Forelimb muscle (tissue), 1 donor: ENCODE data around the gene PLPPR1. TPM values are rescaled to one million over a fixed set of nuclear protein-coding genes. Genes with fewer than 3 reads are reported as not detected.
"Not testable (repeated sequence)": the region's sequence is repeated elsewhere in the genome, so short reads cannot be mapped to it uniquely, and the experiment has no call there.

Source experiments
- DNase-seq: peaks from one replicate; pipeline ENCODE4 v3.0.0-alpha.2; 2013; ENCODE audit warnings: low read depth
- polyA plus RNA-seq: library from polyadenylated mRNA; unstranded; fragments of 120-200 nt; gene quantifications from one replicate; pipeline ENCODE4 v1.2.1, GENCODE V29; 2013; ENCODE audit not compliant: insufficient read length

PLPPR1 gene
- polyA plus RNA-seq, 1 donor = 3.6 TPM

DNA sequence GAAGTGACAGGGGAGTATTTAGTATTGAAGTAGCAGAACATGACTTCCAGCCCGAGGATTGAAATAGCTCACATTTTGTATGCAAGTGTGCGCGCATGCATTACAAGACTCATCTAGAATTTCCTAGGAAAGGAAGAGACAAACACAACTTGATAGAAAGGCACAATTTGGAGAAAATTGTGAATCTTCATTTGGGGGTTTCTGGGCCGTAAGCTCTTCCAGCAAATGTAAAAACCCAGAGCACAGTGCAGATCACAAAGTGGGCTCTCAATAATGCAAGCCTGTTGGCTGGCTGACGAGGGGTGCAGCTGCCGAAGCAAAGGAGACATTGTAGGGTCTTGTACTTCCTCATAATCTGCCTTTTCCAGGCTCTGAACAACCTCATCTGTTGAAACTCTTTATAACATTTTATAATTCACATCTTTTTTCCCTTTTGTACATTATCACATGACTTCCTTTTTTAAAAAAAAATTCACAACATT, 247.3 kb downstream of the PLPPR1 start:
- DNase-seq = no peak

DNA sequence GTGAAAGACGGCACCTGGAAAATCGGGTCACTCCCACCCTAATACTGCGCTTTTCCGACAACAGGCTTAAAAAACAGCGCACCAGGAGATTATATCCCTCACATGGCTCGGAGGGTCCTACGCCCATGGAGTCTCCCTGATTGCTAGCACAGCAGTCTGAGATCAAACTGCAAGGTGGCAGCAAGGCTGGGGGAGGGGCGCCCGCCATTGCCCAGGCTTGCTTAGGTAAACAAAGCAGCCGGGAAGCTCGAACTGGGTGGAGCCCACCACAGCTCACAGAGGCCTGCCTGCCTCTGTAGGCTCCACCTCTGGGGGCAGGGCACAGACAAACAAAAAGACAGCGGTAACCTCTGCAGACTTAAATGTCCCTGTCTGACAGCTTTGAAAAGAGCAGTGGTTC, 262.5 kb downstream of the PLPPR1 start:
- DNase-seq = not testable (repeated sequence)

DNA sequence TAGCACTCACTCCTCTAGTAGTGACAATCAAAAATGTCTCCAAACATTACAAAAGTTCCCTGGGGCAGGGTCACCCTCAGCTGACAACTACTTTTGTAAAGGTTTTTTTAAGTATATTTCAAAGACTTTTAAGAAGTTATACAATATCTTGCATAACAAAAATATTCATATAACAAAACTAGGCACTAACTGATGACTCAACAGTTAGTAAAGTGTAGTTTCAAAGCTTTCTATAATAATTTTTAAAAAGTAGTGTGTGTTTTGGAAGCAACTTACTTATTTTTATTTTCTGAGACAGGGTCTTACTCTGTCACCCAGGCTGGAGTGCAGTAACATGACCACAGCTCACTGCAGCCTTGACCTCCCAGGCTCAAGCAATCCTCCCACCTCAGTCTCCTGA, 271.4 kb downstream of the PLPPR1 start:
- DNase-seq = no peak

DNA sequence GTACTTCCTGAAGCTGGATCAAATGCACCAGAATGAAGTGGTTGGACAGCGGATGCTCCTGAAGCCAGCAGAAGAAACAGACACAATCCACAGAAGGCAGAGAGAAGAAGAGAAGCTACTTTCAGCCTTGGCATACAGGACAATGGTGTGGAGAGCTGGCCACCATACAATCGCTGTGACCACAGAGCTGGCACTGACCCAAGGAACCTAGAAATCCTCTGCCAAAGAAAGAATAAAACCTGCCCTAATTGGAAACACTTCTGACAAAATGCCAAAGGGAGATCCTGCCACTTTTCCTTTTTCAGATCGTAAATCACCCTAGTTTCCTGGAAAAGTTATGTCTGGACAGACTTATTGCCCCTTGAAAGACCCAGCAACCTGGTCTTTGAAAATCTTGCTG, 278.5 kb downstream of the PLPPR1 start:
- no peak for DNase-seq

DNA sequence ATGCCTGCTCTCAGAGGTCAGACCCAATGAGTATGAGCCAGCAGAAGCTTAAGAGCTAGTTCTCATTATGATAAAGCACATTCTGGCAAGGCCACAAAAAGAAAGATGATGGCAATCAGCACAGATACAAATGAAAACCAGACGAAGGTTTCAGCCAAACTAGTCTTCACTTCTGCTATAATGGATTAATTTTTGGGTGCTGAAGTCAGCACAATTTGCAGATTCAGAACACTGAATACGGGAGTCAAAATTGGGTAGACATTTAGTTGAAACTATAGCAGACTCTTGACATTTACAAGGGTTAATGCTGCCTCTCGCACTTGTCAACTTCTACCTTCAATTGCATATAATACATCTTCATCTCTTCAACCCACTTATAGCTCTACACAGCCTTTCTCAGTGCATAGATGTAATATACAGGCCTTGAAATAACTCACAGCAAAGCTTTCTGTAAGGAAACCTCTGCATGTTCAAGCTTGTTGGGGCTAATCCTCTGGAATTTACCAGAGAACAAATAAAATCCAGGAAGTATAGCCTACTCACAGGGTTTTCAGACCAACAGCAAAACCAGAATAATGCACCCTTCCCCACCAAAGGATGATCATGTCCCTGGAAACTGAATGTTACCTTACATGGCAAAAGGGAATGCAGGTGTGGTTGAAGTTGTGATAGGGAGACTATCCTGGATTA, 279.1 kb downstream of the PLPPR1 start:
- no peak for DNase-seq

DNA sequence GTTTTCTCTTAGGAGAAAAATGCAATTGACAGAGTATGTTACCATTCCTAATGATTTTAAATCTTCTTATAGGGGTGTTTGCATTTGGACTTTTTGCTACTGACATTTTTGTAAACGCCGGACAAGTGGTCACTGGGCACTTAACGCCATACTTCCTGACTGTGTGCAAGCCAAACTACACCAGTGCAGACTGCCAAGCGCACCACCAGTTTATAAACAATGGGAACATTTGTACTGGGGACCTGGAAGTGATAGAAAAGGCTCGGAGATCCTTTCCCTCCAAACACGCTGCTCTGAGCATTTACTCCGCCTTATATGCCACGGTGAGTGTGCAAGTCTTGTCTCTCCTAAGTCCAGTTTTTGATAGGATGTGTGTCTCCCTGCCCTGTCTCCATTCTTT, 280.6 kb downstream of the PLPPR1 start:
- DNase-seq = no peak

DNA sequence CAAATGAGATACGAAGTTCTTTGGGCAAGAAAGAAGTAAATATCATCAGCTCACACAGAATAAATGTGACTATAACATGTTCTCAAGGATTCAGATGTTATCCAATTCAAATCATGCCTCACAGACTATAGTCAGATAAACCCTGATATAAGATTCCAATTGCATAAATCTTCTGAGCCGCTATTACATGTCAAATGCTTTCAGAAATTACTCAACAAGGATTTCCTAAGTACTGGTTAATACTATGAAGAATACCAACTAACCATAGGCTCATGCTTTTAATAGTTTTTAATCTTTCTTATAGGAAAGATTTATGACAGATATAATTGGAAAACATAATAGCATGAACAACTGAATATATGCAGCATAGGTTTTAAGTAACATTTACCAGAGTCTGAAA, 282.7 kb downstream of the PLPPR1 start:
- DNase-seq = no peak

DNA sequence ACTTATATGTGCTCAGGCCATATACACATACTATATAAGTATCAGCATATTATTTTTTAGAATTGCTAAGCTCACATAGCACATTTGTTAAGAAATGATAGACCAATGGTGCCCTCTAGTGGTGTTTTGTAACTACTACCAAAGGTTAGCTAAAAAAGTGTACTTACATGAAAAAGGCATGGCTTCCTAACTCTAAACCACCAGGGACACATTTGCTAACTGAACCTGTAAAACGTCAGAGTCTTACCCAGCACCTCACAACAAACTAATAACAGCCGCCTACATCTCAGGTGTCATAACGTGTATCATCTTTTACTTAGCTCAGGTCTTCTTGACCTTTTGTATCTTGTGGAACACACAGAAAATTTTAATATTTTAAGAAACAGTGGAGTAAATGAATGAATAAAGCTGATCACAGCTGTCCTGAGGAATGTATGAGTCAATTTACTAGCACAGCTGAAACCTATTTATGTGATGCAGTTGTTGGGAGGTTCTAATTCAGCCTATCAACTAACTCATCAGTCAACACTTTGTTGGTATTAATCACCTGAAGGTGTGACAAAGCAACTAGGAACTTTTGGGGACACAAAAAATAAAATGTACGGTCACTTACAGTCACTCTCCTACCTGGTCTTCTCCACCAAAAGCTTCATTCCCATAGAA, 283.4 kb downstream of the PLPPR1 start:
- peak; percentile 62 for DNase-seq

DNA sequence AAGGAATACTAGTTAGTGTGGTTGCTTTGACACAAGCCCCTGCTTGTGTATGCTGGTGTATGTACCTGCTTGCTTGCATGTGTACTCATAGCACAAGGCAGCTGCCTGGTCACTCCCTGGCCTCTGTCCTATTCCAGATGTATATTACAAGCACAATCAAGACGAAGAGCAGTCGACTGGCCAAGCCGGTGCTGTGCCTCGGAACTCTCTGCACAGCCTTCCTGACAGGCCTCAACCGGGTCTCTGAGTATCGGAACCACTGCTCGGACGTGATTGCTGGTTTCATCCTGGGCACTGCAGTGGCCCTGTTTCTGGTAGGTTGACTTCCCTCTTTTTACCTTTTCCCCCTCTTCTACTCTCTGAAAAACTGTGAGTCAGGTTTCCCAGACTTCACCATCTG, 284.1 kb downstream of the PLPPR1 start:
- DNase-seq = no peak

DNA sequence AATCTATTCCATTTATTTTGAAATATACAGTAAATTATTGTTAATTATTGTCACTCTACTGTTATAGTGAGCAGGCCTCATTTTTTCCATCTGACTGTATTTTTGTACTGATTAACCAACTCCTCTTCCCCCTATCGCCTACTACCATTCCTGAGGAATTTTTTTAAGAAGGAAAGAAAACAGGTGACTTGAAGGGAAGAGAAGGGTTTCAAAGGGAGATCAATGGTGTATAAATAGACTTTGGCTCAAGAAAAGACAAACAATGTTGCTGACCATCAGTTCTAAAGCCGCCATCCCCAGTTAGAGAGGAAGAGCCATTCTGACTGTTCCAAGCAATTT, 286.6 kb downstream of the PLPPR1 start:
- DNase-seq = no peak

DNA sequence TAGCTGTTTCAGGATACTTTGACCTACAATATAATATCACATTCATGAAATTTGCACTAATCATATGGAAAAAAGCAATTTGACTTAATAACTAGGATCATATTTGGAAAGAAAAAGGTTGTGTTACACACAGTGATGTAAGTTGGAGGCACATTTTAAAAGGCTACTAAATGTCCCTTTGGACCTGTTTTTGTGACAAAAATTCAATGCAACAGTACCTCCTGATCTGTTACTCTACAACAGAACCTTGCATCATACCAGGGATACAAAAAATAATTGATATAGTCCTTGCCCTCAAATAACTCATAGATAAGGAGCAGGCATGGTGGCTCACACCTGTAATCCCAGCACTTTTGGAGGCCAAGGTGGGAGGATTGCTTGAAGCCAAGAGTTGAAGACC, 289.2 kb downstream of the PLPPR1 start:
- no peak for DNase-seq

DNA sequence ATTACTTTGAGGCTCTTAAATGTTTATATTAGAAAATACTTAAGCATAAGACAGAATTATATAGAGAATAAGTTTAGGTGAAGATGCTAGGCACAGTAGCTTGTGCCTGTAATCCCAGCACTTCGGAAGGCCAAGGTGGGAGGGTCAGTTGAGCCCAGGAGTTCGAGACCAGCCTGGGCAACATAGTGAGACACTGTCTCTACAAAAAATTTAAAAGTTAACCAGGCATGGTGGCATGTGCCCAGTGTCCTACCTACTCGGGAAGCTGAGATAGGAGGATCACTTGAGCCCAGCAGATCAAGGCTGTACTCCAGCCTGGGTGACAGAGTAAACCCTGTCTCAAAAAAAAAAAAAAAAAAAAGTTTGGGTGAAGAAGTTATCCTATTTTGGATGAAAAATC, 294.6 kb downstream of the PLPPR1 start:
- DNase-seq = no peak

DNA sequence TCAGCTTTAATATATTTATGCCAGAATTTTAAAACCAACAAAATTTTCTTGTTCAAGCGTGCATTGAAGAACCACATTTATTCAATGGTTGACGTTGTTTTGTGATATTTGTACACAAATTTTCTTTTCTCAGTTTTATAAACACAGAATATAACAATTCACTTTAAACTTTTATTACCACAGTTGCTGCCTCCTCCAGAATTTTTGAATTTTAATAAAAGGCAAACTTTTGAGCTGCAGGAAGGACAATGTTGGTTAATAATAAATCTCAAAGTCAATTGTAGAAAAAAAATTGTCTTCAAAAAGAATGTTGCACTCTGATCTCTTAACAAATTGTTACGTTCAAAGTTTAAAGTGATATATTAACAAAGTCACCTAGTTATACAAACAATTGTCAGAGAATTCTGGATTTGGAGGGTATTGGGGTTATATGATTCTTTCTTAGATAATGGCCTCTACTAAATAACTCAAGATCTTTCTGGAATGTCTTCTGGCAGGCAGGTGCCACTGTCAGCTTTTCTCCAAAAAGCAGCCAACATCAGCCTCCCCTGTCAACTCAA, 295.8 kb downstream of the PLPPR1 start:
- DNase-seq = no peak

DNA sequence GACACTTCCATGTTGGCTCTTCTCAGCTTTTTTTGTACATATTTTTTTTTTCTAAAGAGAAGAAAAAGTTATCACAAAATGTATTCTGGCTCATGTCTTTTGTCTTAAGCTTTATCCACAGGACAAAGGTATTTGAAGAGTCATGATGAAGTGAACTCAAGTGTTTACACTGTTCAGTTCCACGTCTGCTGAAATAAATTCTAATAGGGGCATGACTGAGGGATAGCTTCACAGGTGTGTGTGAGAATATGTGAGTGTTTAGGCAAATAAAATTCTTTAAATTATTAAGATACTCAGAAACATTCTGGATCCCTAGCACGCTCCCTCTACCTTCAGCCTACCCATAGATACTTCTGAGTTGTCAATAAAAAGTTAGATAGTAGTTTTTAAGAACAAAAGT, 296.5 kb downstream of the PLPPR1 start:
- DNase-seq = no peak

DNA sequence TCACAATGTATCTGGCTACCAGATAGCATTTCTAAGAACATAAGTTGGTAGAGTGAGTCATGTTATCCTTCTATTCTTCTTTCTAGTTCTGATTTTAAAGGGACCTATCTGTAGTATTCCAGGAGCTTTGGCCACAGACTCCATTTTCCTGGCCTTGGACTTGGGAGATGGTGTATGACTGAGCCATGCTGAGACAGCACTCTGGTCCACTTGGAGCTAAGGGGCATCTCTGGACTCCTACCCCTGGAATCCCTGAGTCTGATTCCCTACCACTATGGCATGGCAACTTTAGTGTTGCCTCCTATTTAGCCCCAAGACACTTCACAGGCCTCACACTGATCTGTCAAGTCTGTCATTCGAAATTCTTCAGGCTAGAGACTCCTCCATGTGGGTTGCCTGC, 297.5 kb downstream of the PLPPR1 start:
- no peak for DNase-seq

DNA sequence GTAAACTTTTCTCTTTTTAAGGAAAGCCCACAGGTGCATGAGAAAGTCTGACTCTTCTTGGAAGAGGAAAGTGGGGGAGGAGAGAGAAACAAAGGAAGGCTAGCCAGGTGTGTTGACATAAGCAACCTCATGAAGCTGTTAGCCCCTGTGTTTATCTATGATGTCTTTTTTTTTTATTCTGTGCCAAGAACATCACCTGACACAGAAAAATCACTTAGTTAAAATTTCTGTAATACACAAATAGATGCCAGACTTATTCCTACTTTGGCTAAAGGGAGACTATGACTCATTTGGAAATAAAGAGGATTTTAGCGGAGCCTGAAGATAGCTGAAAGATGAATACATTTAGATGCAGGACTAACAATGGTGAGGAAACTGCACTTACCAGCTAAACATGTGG, 298.0 kb downstream of the PLPPR1 start:
- no peak for DNase-seq

DNA sequence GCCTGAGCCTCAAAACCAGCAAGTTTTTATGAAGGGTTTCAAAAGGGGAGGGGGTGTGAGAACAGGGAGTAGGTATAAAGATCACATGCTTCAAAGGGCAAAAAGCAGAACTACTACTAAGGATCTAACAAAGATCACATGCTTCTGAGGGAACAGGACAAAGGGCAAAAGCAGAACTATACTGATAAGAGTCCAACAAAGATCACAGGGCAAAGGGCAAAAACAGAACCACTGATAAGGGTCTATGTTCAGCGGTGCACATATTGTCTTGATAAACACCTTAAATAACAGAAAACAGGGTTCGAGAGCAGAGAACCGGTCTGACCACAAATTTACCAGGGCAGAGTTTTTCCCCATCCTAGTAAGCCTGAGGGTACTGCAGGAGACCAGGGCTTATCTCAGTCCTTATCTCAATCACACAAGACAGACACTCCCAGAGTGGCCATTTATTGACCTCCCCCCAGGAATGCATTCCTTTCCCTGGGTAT, 298.9 kb downstream of the PLPPR1 start:
- not testable (repeated sequence) for DNase-seq

DNA sequence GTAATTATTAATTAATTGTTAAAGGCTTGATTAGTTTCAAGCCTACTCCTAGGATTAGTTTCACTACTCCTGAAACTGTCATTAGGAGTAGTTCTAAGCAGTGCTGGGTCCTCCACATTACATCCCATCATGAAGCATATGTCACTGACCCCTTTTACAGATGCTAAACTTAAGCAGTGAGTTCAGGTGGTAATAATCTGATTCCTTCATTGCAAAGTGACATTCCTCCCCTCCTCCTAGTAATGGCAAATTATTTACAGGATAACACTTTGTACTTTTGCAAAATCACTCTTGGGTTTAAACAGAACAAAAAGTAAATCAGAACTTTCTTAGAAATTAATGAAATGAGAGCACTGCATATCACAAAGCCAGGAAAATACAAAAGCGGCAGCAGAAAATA, 303.8 kb downstream of the PLPPR1 start:
- DNase-seq = no peak

DNA sequence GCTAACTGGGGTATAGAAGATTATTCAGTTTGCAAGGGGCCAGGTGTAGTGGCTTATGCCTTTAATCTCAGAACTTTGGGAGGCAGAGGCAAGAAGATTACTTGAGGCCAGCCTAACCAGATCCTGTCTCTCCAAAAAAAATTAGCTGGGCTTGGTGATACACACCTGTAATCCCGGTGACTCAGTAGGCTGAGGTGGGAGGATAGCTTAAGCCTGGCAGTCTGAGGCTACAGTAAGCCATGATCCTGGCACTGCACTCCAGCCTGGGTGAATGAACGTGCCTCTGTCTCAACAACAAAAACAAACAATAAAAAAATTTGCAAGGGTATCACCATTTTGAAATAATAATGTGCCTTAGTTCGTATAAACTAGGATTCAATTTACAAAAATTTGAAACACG, 305.0 kb downstream of the PLPPR1 start:
- DNase-seq = no peak

DNA sequence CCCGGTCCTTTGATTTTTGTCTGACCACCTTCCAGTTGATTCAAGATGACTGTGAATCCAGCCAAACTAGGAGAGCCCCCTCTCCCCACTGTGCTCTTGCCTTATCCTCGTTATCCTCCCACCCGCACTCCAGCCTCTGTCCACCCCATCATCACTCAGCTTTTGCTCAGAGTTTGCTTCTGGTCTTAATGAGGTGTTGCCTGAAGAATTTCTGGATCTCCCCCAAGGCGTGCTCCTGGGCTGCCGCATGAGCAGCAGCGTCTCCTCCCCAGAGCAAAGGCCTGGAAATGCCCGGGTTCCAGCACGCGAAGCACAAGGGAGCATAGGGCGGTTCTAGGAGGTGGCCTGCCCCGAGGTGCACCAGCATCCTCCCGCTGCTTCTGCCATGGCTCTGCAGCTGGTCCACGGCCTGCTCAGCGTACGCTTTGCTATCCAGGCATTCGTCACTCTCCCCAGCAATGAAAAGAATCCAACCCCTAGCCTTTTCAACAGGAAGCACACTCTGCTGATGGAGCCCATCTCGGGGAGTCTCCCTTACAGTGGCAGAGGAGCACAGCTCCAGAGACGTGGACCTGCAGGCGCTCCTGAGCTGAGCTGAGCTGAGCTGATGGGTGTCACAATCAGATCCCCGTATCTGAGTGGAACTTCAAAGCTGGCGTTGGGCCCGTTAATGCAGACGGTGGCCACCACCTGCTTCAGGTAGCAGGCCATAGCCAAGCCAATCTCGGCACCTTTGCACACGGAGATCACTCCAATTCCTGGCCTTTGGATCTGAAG, 305.6 kb downstream of the PLPPR1 start:
- no peak for DNase-seq

DNA sequence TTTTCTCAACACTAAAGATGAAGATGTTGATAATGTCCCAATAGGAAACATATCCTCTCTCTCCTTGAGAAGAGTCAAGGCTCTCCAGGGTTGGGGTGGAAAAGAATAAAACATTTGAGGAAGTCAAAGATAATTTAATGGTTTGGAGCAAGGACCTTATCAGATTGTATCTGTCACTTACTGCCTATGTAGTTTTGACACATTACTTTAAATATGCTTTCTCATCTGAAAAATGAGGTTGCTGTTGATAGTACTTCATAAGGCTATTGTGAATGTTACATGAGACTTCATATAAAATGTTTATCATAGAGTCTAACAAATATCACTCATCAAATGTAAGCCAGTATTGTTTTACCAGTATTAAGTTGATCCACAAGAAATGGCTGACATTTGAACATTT, 307.6 kb downstream of the PLPPR1 start:
- no peak for DNase-seq

DNA sequence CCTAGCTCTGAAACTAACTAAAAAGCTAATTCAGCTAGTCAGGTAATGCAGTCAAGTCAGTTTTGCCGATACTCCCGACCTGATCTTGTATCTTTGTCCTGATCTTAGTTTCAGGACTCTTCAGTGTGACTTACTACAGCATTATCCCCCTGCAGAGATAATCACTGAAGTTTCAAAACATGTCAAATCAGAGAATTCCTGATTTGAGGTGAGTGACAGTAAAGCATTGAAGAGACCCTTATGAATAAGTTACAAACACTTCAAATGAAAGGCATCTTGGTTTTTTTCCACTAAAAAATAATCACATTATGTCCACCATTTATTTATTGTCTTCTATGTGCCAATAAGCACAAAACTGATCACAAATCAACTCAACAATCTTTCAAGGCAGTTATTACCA, 308.7 kb downstream of the PLPPR1 start:
- no peak for DNase-seq

DNA sequence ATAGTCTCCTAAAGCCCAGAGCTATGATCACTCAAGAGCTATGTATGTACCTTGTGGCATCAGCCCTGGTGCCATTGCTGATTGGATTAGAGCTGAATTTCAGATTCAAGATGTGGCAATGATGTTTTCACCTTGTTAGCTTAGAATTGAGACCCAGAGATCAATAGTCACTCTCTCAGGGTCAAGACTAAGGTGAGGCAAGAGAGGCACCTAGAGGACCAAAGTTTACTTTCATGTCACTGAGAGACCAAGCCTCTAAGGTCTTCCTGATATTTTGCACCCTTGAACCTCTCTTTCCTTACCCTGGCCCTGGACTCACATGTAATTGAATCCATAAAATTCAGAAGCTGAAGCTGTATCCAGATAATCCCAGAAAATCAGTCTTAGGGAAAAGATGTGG, 313.4 kb downstream of the PLPPR1 start:
- DNase-seq = no peak
